Astrocyte of the cerebellum (primary cell): ENCODE data around the gene TPO.
"Not testable (repeated sequence)": the region's sequence is repeated elsewhere in the genome, so short reads cannot be mapped to it uniquely, and the experiment has no call there.

Source experiments
- DNase-seq: peaks from one replicate; pipeline ENCODE4 v3.0.0-alpha.2; 2011; ENCODE audit warnings: low read depth
- H3K4me3 ChIP-seq: 2 replicates; pipeline ENCODE4 v1.5.1; 2011; ENCODE audit warnings: mild to moderate bottlenecking, low read depth, low read length, moderate library complexity
- in situ Hi-C: cut with HindIII; loops from 2 replicates; pipeline ENCODE4 v1.10.0; 2017; ENCODE audit warnings: low sequenced_read_pairs
- TF ChIP-seq, protein P1 (sequence below): IDR thresholded peaks from 2 replicates; pipeline ENCODE4 v1.5.1; 2012; ENCODE audit warnings: low read length, low read depth, moderate library complexity, mild to moderate bottlenecking; ENCODE audit errors: missing control alignments

Gene TPO

GRCh38 chr2:1484131-1484884 is 71.0 kb downstream of the TPO start:
- in situ Hi-C loops: no loop called here
- TF ChIP-seq, protein P1, sequence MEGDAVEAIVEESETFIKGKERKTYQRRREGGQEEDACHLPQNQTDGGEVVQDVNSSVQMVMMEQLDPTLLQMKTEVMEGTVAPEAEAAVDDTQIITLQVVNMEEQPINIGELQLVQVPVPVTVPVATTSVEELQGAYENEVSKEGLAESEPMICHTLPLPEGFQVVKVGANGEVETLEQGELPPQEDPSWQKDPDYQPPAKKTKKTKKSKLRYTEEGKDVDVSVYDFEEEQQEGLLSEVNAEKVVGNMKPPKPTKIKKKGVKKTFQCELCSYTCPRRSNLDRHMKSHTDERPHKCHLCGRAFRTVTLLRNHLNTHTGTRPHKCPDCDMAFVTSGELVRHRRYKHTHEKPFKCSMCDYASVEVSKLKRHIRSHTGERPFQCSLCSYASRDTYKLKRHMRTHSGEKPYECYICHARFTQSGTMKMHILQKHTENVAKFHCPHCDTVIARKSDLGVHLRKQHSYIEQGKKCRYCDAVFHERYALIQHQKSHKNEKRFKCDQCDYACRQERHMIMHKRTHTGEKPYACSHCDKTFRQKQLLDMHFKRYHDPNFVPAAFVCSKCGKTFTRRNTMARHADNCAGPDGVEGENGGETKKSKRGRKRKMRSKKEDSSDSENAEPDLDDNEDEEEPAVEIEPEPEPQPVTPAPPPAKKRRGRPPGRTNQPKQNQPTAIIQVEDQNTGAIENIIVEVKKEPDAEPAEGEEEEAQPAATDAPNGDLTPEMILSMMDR: no peak
- DNase-seq: no peak
- no peak overlapping the region for H3K4me3 ChIP-seq

DNA sequence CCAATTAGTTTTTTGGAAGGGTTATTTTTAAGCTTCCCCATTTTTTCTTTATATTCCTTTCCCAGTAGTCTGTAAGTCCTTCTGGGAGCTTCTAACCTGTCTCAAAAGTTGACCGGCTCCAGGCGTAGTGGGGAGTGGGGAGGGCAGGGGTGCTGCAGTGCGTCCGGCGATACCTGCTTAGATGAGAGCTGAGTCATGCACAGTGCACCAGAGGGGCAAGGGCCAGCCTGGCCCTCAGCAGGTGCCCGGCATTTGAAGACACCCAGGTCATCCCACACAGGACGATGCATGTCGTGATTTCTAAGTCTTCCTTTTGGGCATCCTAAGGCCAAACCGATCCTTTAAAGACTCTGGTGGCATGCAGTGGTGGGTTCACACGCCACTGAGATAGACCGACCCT is 73.4 kb downstream of the TPO start:
- in situ Hi-C loops: no loop called here
- TF ChIP-seq, protein P1: no peak
- DNase-seq: no peak
- H3K4me3 ChIP-seq: no peak overlapping the region

- TF ChIP-seq, protein P1: no peak
- no peak for DNase-seq
- H3K4me3 ChIP-seq: no peak overlapping the region
- in situ Hi-C loops: no loop called here
These were observed 74.5 kb downstream of the TPO start for GRCh38 chr2:1487758-1488157.

DNA sequence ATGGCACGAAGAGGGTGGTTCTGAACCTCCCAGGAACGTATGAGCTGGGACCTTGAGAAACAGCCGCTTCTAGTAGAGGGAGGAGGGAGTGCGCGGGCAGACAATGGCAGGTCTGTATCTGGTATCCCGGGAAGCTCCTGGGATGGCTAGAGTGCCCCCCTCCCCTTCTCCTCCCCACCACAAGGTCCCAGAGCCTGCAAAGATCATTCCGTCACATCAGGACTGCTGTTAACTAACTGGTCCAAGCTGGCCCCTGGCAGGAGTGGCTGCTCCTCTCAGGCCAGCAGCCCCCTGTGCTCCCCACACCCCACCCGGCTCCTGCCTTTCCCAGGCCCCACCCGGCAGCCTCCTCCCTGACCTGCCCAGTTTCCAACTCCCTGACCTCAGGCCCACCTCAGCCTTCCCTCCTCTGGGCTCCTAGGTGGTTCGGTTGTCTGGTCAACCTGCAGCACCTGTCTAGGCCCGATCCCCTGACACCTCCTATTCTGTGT is 75.0 kb downstream of the TPO start:
- TF ChIP-seq, protein P1: no peak
- DNase-seq: no peak
- H3K4me3 ChIP-seq: no peak overlapping the region
- in situ Hi-C loops: no loop called here

DNA sequence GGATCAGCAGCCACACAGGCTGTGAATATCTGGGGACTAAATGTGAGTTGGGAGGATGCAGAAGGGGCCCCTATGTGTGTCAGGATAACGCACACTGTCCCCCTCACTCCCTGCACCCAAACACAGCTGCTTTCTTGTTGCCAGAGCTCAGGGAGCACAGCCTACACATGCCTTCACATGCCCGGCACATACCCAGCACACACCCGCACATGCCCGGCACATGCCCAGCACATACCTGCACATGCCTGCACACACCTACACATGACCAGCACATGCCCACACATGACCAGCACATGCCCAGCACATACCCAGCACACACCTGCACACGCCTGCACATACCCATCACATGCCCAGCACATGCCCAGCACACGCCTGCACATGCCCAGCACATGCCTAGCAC is 75.6 kb downstream of the TPO start:
- TF ChIP-seq, protein P1: no peak
- H3K4me3 ChIP-seq: no peak overlapping the region
- in situ Hi-C loops: no loop called here
- DNase-seq: no peak

DNA sequence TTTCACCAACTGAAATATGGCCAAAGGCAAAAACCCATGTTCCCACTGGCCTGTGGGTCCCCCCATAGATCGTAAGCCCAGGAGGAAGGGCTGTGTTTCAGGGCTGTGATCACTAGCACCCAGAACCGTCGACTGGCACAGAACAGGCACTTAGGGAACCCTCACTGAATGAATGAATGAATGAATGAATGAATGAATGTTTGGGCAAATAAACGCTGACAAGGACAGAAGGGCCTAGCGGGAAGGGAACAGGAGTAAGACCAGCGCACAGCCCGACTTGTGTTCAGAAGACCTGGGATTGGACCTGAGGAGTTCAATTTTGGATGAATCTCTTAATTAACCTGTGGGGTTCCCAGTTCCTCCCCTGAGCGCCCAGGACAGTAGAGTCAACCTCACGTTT is 76.2 kb downstream of the TPO start:
- TF ChIP-seq, protein P1: no peak
- in situ Hi-C loops: no loop called here
- no peak for DNase-seq
- H3K4me3 ChIP-seq: no peak overlapping the region

- DNase-seq, in situ Hi-C loops, H3K4me3 ChIP-seq: not testable (repeated sequence)
These were observed 77.1 kb downstream of the TPO start for GRCh38 chr2:1490381-1490780.
